Measurements from ENCODE around the gene SAC3D1. TPM values are rescaled to one million over a fixed set of nuclear protein-coding genes. Genes with fewer than 3 reads are reported as not detected.

SAC3D1 gene
- total RNA-seq, 1 donor from 2014 or later, result 23.0 TPM

DNA sequence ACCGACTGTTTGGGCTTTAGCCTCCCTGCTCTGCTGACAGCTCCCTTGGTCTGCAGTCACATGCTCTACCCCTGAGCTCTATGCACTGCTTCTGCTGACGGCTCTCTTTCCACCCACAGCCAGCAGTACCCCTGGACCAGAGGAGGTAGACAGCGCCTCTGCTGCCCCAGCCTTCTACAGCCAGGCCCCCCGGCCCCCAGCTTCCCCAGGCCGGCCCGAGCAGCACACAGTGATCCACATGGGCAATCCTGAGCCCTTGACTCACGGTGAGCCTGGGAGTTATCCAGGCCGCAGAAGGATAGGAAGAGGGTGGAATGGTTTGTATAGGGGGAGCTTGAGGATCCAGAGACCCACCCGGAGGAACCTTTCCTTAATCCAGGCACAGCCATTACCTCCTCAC, 45.8 kb downstream of the SAC3D1 start:
- intact Hi-C loops (cut with micrococcal nuclease), result no loop called here

GRCh38 chr11:65087216-65087615, 46.2 kb downstream of the SAC3D1 start:
- intact Hi-C loops (cut with micrococcal nuclease), result no loop called here

- intact Hi-C loops (cut with micrococcal nuclease), result no loop called here
These were observed 46.8 kb downstream of the SAC3D1 start for GRCh38 chr11:65087827-65088226.

GRCh38 chr11:65089621-65090020, 48.6 kb downstream of the SAC3D1 start:
- intact Hi-C loops (cut with micrococcal nuclease), result no loop called here

- intact Hi-C loops (cut with micrococcal nuclease), result no loop called here
These were observed 49.6 kb downstream of the SAC3D1 start for GRCh38 chr11:65090628-65091027.

Other genes with a start within 250 kb of the SAC3D1 start
- gene MAP4K2, start 238.0 kb upstream of the SAC3D1 start, total RNA-seq, result 72.5 and 79.7 TPM in 2 replicates
- gene MEN1, start 230.7 kb upstream of the SAC3D1 start, total RNA-seq, result 31.5 and 33.1 TPM in 2 replicates
- gene CDC42BPG, start 196.6 kb upstream of the SAC3D1 start, total RNA-seq, result 0.50 and 0.82 TPM in 2 replicates
- 106 TPM in 2 replicates for gene EHD1, start 162.6 kb upstream of the SAC3D1 start, total RNA-seq
- gene ATG2A, start 124.0 kb upstream of the SAC3D1 start, total RNA-seq, result 19.6 and 20.9 TPM in 2 replicates
- 7.5 and 8.9 TPM in 2 replicates for gene PPP2R5B, start 116.5 kb upstream of the SAC3D1 start, total RNA-seq
- not detected in 2 replicates for gene GPHA2, start 105.3 kb upstream of the SAC3D1 start, total RNA-seq
- not detected in 2 replicates for gene MAJIN, start 69.1 kb upstream of the SAC3D1 start, total RNA-seq
- gene BATF2, start 44.2 kb upstream of the SAC3D1 start, total RNA-seq, result not detected in 2 replicates
- gene ARL2, start 27.1 kb upstream of the SAC3D1 start, total RNA-seq, result 60.1 and 65.7 TPM in 2 replicates
- gene SNX15, start 13.8 kb upstream of the SAC3D1 start, total RNA-seq, result 27.7 and 27.8 TPM in 2 replicates
- gene NAALADL1, start 17.3 kb downstream of the SAC3D1 start, total RNA-seq, result 8.5 and 9.8 TPM in 2 replicates
- 91.5 and 93.2 TPM in 2 replicates for gene CDCA5, start 42.8 kb downstream of the SAC3D1 start, total RNA-seq
- 29.5 and 31.7 TPM in 2 replicates for gene ZFPL1, start 43.0 kb downstream of the SAC3D1 start, total RNA-seq
- 135 and 139 TPM in 2 replicates for gene VPS51, start 55.0 kb downstream of the SAC3D1 start, total RNA-seq
- gene TM7SF2, start 70.7 kb downstream of the SAC3D1 start, total RNA-seq, result 23.9 and 27.7 TPM in 2 replicates
- gene ZNHIT2, start 76.5 kb downstream of the SAC3D1 start, total RNA-seq, result 9.4 and 9.6 TPM in 2 replicates
- 995 and 1,039 TPM in 2 replicates for gene FAU, start 80.9 kb downstream of the SAC3D1 start, total RNA-seq
- gene MRPL49, start 81.1 kb downstream of the SAC3D1 start, total RNA-seq, result 45.5 and 50.4 TPM in 2 replicates
- gene SYVN1, start 93.3 kb downstream of the SAC3D1 start, total RNA-seq, result 48.5 and 50.4 TPM in 2 replicates
- gene SPDYC, start 129.0 kb downstream of the SAC3D1 start, total RNA-seq, result not detected in 2 replicates
- 205 and 209 TPM in 2 replicates for gene CAPN1, start 140.7 kb downstream of the SAC3D1 start, total RNA-seq
- gene POLA2, start 220.8 kb downstream of the SAC3D1 start, total RNA-seq, result 64.5 and 69.8 TPM in 2 replicates

Measured in T-helper 2 cell treated with Interferon-gamma antibody and Interleukin-4, amounts not matched to agents 100 ng/mL and 5 ng/mL, for 36 hours (primary cell).